ENCODE results near the gene NUP58.
"Not testable (repeated sequence)": the region's sequence is repeated elsewhere in the genome, so short reads cannot be mapped to it uniquely, and the experiment has no call there.

Gene NUP58

DNA sequence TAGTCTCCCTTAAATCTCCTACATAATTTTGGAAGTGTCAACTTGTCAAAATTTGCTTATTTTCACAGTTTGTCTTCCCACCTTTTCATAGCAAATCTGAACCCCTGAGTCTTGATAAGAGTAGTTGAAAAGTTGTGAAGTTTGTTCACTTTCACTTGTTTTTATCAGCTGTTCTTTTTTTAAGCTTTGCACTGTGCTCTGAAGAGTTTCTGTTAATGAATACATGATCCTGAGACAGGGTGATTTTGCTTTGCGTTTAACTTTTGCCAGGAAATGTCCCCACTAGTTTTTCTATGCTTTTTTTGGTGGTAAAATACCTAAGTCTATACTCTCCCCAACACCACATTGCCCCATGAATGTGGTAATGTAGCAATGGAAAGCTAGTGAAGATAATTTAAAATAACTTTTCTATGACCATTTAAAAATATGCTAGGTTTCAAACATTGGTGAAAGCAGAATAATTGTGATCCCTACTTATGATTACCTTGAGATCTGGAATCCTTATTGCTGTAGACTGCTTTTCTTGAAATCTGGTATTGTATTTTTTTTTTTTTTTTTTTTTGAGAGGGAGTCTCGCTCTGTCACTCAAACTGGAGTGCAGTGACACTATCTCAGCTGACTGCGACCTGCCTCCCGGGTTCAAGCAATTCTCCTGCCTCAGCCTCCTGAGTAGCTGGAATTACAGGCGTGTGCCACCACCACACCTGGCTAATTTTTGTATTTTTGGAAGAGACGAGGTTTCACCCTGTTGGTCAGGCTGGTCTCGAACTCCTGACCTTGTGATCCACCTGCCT is 5.4 kb downstream of the NUP58 start:
- FAIRE-seq: no peak

GRCh38 chr13:25310891-25311290 is 9.5 kb downstream of the NUP58 start:
- no peak for FAIRE-seq

DNA sequence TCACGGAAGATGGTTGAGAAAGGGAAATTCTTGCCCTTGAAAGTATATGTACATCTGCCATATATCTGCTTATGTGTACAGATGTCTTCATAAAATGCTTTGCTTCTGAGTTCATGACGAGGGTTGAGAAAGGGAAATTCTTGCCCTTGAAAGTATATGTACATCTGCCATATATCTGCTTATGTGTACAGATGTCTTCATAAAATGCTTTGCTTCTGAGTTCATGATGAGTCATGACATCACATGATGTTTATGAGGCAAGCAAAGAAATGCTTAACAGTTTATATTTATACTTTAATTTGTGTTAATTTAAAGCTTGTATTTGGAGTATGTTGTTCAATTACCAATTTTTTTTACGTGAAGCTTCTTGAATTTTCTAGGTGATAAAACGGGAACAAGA is 17.5 kb downstream of the NUP58 start:
- FAIRE-seq: peak; percentile 45

GRCh38 chr13:25319771-25320170 is 18.3 kb downstream of the NUP58 start:
- FAIRE-seq: peak; percentile 68

GRCh38 chr13:25324100-25324499 is 22.7 kb downstream of the NUP58 start:
- no peak for FAIRE-seq

DNA sequence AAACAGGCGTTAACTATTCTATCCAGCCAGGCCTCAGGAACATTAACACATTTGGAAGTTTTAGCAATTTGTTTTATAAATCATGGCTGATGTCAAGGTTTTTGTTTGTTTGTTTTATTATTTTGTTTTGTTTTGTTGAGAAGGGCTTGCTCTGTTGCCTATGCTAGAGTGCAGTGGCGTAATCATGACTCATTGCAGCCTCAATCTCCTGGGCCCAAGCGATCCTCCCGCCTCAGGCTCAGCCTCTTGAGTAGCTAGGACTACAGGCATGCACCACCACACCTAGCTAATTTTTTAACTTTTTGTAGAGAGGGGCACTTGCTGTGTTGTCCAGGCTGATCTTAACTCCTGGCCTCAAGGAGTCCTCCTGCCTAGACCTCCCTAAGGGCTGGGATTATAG is 28.3 kb downstream of the NUP58 start:
- no peak for FAIRE-seq

DNA sequence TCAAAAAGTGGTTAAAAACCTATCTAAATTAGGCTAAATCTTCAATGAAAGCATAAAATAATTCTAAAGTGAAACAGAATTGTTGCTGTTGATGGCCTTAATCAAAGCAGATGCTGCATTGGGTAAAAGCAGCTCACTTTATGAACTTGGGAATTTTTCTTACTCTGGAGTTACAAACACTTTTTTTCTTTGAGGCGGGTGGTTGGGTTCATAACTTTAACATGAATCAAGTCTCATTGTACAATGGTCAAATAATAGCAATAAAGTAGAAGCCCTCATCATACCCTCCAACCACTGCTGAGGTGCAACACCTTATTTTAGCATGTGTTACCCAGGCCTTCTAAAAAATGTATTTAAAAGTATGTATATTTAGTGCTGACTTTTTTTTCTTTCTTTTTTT is 29.1 kb downstream of the NUP58 start:
- no peak for FAIRE-seq

DNA sequence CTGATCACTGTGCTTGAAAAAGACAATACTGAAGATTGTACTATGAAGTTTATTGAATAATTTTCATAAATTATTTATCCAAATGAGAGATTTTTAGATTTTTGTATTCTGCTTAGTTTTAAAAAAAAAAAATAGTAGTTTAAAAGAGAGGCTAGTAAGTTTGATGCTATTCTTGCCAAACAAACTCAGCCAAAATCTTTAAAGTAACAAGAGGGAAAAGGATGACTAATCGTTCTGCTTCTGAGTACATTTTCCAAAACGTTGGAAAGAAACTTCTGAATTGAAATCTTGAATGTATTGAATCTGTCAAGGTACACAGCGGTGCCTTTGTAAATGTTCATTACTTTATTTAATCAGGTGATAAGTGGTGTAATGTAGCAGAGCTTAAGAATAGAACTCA is 34.4 kb downstream of the NUP58 start:
- FAIRE-seq: no peak

GRCh38 chr13:25345576-25345975 is 44.2 kb downstream of the NUP58 start:
- no peak for FAIRE-seq

DNA sequence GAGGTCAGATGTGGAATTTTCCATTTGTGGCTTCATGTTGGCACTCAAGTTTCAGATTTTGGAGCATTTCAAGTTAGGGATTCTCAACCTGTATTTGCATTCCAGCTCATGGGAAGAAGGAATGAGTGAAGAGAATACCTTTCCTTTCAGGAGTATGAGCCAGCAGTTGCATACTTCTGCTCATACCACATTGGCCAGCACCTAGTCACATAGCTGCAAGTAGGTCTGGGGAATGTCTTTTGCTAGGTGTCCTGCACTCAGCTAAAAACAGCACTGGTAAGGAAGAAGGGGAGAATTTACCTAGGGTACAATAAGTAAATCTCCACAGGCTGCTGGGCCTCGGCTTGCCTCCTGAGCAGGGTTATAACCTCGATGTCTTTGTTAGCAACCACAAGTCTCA is 45.7 kb downstream of the NUP58 start:
- FAIRE-seq: no peak

DNA sequence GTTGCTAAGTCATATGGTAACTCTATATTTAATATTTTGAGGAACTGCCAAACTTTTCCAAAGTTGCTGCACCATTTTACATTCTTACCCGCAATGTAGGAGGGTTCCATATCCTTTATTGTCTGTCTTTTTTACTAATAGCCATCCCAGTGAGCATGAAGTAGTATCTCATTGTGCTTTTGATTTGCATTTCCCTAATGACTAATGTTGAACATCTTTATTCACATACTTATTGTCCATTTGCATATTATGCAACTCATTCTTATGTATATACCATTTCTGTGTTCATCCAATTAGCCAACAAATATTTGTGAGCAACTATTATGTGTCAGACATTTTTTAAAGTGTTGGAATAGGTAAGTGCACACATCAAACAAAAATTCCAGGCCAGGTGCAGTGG is 50.0 kb downstream of the NUP58 start:
- no peak for FAIRE-seq

GRCh38 chr13:25352230-25352629 is 50.8 kb downstream of the NUP58 start:
- FAIRE-seq: no peak

GRCh38 chr13:25352806-25353205 is 51.4 kb downstream of the NUP58 start:
- no peak for FAIRE-seq

DNA sequence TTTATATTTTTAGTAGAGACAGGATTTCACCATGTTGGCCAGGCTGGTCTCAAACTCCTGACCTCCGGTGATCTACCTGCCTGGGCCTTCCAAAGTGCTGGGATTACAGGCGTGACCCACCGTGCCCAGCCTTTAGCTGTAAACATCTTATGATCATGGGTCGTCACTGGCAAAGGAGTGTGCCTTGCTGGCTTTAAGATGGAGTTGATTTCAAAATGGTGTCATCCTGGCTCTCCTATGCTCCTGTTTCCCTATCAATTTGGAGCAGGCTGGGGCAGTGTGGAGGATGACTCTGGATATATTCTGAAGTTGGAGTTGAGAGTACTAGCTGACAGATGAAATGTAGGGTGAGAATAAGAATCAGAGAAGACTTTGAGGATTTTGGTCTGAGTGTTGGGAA is 51.9 kb downstream of the NUP58 start:
- FAIRE-seq: no peak

DNA sequence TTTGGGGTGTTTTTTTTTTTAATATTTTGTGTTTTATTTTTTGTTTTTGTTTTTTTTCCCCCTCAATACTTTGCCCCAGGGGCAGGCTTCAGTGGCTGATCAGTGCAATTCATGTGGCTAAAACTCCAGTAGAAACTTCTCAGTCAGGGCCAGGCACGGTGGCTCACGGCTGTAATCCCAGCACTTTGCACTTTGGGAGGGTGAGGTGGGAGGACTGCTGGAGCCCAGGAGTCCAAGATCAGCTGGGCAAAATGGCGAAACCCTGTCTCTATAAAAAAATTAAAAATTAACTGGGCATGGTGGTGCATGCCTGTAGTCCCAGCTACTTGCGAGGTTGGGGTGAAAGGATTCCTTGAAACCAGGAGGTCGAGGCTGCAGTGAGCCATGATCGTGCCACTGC is 53.0 kb downstream of the NUP58 start:
- FAIRE-seq: no peak

- FAIRE-seq: not testable (repeated sequence)
Observed at GRCh38 chr13:25360443-25360842, 59.0 kb downstream of the NUP58 start.

DNA sequence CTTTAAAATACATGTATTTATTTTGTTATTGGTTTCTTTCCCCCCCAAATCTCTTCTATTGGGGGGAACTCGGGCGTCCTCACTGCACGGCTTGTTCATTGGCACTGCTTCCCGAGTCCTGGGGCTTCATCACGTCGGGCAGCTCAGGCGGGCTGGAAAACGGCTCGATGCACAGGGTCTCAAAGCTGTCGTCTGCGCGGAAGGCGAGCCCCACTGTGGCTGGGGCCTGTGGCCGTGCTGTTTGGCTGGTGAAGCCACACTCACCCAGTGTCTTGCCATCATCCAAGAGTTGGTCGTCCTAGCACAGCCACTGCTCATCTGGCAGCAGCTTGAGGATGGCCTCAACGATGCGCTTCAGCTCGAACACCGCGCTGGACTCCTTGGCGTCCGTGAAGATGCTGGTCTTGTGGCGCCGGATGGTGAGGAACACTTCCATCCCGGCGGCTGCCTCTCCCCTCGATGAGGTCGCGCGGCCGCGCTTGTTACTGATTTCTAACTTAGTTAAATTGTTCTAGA is 64.4 kb downstream of the NUP58 start:
- FAIRE-seq: no peak

DNA sequence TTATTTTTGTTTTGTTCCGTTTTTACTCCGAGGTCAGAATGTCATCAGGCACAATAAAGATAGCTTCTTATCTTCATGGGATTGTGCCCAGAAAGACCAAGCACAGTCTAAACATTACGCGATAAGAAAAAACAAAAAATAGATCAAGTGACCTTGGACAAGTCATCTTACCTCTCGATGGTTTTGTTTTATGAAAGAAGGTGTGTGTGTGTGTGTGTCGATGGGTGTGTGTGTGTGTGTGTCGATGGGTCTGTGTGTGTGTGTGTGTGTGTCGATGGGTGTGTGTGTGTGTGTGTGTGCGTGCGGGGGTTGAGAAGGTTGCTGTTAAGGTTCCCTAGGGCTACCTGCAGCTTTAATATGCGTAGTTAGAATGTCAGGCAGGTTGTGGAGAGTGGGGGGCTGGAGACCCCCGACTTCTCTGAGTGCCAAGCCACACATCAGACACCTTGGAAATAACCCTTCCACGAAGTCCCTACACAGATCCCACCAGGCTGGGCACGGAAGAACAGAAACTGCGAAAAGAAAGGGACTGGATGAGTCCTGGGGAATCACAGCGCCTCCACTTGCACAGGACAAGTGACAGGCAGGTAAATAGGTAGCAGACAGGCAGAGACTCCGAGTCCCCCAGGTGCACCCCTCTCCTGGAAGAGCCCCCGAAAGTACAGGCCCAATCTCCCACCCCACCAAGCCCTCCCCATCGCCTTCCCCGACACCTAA is 69.9 kb downstream of the NUP58 start:
- FAIRE-seq: no peak

- FAIRE-seq: no peak
Observed at GRCh38 chr13:25371875-25372283, 70.5 kb downstream of the NUP58 start, which contains the start of gene ATP8A2. Gene ATP8A2, plus strand, starts transcription at chr13:25371974. Its CDS starts 239 bp downstream, at chr13:25372213.

DNA sequence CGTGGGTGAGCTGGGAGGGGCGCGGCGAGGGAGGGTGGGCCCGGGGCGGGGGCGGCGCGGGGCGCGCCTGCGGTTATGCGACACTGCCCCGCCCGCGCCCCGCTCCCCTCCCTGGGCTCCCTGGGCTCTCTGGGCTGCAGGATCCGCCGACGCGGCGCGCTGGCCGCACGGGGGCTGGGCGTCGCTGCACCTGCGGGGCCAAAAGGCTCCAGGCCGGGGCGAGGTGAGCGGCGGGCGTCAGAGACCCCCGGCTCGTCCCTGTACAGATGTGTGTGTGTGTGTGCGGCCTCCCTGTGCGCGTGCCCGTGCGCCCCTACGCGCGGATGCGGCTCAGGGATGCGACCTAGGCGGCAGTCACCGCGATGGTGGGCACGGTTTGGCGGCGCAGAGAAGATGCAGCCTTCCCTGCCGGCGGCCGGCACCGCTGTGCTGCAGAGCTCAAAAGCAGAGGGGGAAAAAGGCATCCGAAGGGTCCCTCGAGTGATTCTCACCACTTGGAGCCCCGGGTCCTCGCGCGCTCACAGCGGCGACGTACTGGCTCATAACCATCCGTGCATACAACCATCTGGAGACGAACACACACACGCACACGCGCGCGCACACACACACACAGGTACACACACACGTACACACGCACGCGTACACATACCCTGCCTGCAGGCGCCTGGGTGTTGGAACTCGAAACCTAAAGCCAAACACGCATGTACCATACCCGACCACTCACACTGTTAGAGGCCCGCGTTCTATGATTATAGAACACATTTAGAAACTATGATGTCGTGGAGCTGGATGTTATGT is 71.1 kb downstream of the NUP58 start:
- FAIRE-seq: no peak

- FAIRE-seq: no peak
Observed at GRCh38 chr13:25375727-25376358, 74.4 kb downstream of the NUP58 start.

GRCh38 chr13:25377244-25377962 is 76.0 kb downstream of the NUP58 start:
- no peak for FAIRE-seq

Measured in islet of Langerhans (tissue), 1 donor.